DOHH2 (cell line): ENCODE measurements around the gene KLHL34.

Source experiments
- H3F3A ChIP-seq: fragments of 200-600 bp; sonication (generic), shearing (Covaris generic); 2 replicates; pipeline ENCODE4 v1.6.0; 2016; ENCODE audit warnings: antibody characterized with exemption, mild to moderate bottlenecking; ENCODE audit not compliant: control insufficient read depth, insufficient read depth
- H3K27ac ChIP-seq: fragments of 200-600 bp; sonication (generic); 2 replicates; pipeline ENCODE4 v1.5.1; 2014; ENCODE audit warnings: low read depth, mild to moderate bottlenecking, low read length, moderate library complexity
- H3K27me3 ChIP-seq: fragments of 200-600 bp; sonication (generic); 2 replicates; pipeline ENCODE4 v1.6.1; 2014; ENCODE audit warnings: mild to moderate bottlenecking, low read length, mixed read lengths; ENCODE audit not compliant: control insufficient read depth
- H3K36me3 ChIP-seq: fragments of 200-600 bp; sonication (generic); 2 replicates; pipeline ENCODE4 v1.6.1; 2014; ENCODE audit warnings: mild to moderate bottlenecking, low read length, moderate library complexity, mixed read lengths; ENCODE audit not compliant: control insufficient read depth
- H3K4me1 ChIP-seq: fragments of 200-600 bp; sonication (generic); 2 replicates; pipeline ENCODE4 v1.6.1; 2014; ENCODE audit warnings: mild to moderate bottlenecking, low read length, mixed read lengths; ENCODE audit not compliant: control insufficient read depth
- H3K4me2 ChIP-seq: fragments of 200-600 bp; sonication (generic); 2 replicates; pipeline ENCODE4 v1.6.0; 2014; ENCODE audit warnings: mild to moderate bottlenecking, low read length, moderate library complexity
- H3K4me3 ChIP-seq: fragments of 200-600 bp; sonication (generic); 2 replicates; pipeline ENCODE4 v1.5.1; 2014; ENCODE audit warnings: mild to moderate bottlenecking, low read length, mixed read lengths
- H3K79me2 ChIP-seq: fragments of 200-600 bp; sonication (generic); 2 replicates; pipeline ENCODE4 v1.6.1; 2014; ENCODE audit warnings: mild to moderate bottlenecking, low read length, mixed read lengths; ENCODE audit not compliant: control insufficient read depth
- H3K9me2 ChIP-seq: fragments of 200-600 bp; sonication (generic); replicated peaks from 2 replicates; pipeline ENCODE4 v1.6.1; 2014; ENCODE audit warnings: mild to moderate bottlenecking, low read length, mixed read lengths; ENCODE audit not compliant: control insufficient read depth
- H3K9me3 ChIP-seq: fragments of 200-600 bp; sonication (generic); 2 replicates; pipeline ENCODE4 v1.6.1; 2014; ENCODE audit warnings: antibody characterized with exemption, low read length, mixed read lengths; ENCODE audit not compliant: control insufficient read depth, insufficient read depth
- H4K20me1 ChIP-seq: fragments of 200-600 bp; sonication (generic); 2 replicates; pipeline ENCODE4 v1.6.0; 2014; ENCODE audit warnings: low read depth, mild to moderate bottlenecking, antibody characterized with exemption, low read length, moderate library complexity; ENCODE audit not compliant: control insufficient read depth, insufficient read depth
- CTCF ChIP-seq: fragments of 200-600 bp; sonication (generic); IDR thresholded peaks from one replicate; pipeline ENCODE4 v1.5.1; 2014; ENCODE audit warnings: antibody characterized with exemption, mild to moderate bottlenecking, low read depth, low read length; ENCODE audit not compliant: poor library complexity, severe bottlenecking
- EZH2phosphoT487 ChIP-seq: fragments of 200-600 bp; sonication (generic); IDR thresholded peaks from 2 replicates; pipeline ENCODE4 v1.6.1; 2017; ENCODE audit warnings: borderline replicate concordance, mild to moderate bottlenecking, antibody characterized with exemption, low read length, moderate library complexity, mixed read lengths

KLHL34 gene

GRCh38 chrX:21612154-21612553, 46.0 kb downstream of the KLHL34 start:
- Histone ChIP-seq H3K79me2 (no peaks in the 10 kb centered on the region), H3K4me3 (no peak overlapping the region), H3K4me1 (no peaks in the 10 kb centered on the region), H3K9me2 (no peaks in the 10 kb centered on the region), H3K27me3 (no peaks in the 10 kb centered on the region), H3K4me2 (no peak overlapping the region), H3K9me3 (no peaks in the 10 kb centered on the region), H3K27ac (no peak overlapping the region), H3F3A (no peaks in the 10 kb centered on the region), H3K36me3 (no peaks in the 10 kb centered on the region), H4K20me1 (no peaks in the 10 kb centered on the region)
- TF ChIP-seq EZH2phosphoT487 (no peak), CTCF (no peak)

GRCh38 chrX:21610168-21610567, 48.0 kb downstream of the KLHL34 start:
- H3K27me3 ChIP-seq, result no peaks in the 10 kb centered on the region
- H3K4me1 ChIP-seq, result no peaks in the 10 kb centered on the region
- TF ChIP-seq EZH2phosphoT487 (no peak), CTCF (no peak)
- H3K79me2 ChIP-seq, result no peaks in the 10 kb centered on the region
- H3K4me3 ChIP-seq, result no peak overlapping the region
- H3K9me3 ChIP-seq, result no peaks in the 10 kb centered on the region
- no peak overlapping the region for H3K4me2 ChIP-seq
- no peaks in the 10 kb centered on the region for H3F3A ChIP-seq
- H4K20me1 ChIP-seq, result no peaks in the 10 kb centered on the region
- H3K27ac ChIP-seq, result no peak overlapping the region
- H3K9me2 ChIP-seq, result no peaks in the 10 kb centered on the region
- no peaks in the 10 kb centered on the region for H3K36me3 ChIP-seq

- no peak overlapping the region for H3K27ac ChIP-seq
- no peaks in the 10 kb centered on the region for H3F3A ChIP-seq
- H3K79me2 ChIP-seq, result no peaks in the 10 kb centered on the region
- no peaks in the 10 kb centered on the region for H3K9me2 ChIP-seq
- no peaks in the 10 kb centered on the region for H3K36me3 ChIP-seq
- no peak overlapping the region for H3K4me2 ChIP-seq
- no peaks in the 10 kb centered on the region for H3K27me3 ChIP-seq
- H3K9me3 ChIP-seq, result no peaks in the 10 kb centered on the region
- H3K4me3 ChIP-seq, result no peak overlapping the region
- H3K4me1 ChIP-seq, result no peaks in the 10 kb centered on the region
- TF ChIP-seq CTCF (no peak), EZH2phosphoT487 (no peak)
- no peaks in the 10 kb centered on the region for H4K20me1 ChIP-seq
Measured at GRCh38 chrX:21606002-21606401, 52.1 kb downstream of the KLHL34 start.
